Renal pelvis (tissue), 4 donors: Measurements from ENCODE around the gene PBXIP1. TPM values are rescaled to one million over a fixed set of nuclear protein-coding genes. Genes with fewer than 3 reads are reported as not detected.
A peak's percentile ranks its signal among the peaks of the same experiment; 100 is the strongest.
"Not testable (repeated sequence)": the region's sequence is repeated elsewhere in the genome, so short reads cannot be mapped to it uniquely, and the experiment has no call there.

ENCODE experiments used
- DNase-seq: peaks from one replicate; pipeline ENCODE4 v3.0.0-alpha.2; 2013
- polyA plus RNA-seq, 3 donors: library from polyadenylated mRNA; unstranded; fragments of 120-200 nt; gene quantifications; one replicate each; pipeline ENCODE4 v1.2.1, GENCODE V29; 2013; ENCODE audit not compliant: insufficient read length in 3 of 3

Gene PBXIP1
- polyA plus RNA-seq, 3 donors: 76.2 to 80.3 (median 76.6) TPM

GRCh38 chr1:154938604-154939399 is 17.1 kb downstream of the PBXIP1 start:
- DNase-seq: no peak

- no peak for DNase-seq
These were observed 17.9 kb downstream of the PBXIP1 start for GRCh38 chr1:154937988-154938386.

GRCh38 chr1:154937085-154937987 is 18.6 kb downstream of the PBXIP1 start:
- peak; percentile 95 for DNase-seq

GRCh38 chr1:154936555-154937084 is 19.3 kb downstream of the PBXIP1 start, which contains the start of gene PMVK:
PMVK (minus strand) TSS chr1:154936719; CDS start chr1:154936685, 34 bp downstream.
- peak; percentile 97 for DNase-seq

- no peak for DNase-seq
These were observed 19.9 kb downstream of the PBXIP1 start for GRCh38 chr1:154935749-154936554.

- DNase-seq: no peak
These were observed 21.4 kb downstream of the PBXIP1 start for GRCh38 chr1:154934358-154934948.

- no peak for DNase-seq
These were observed 23.9 kb downstream of the PBXIP1 start for GRCh38 chr1:154931940-154932487.

GRCh38 chr1:154926201-154926600 is 29.7 kb downstream of the PBXIP1 start:
- DNase-seq: no peak

- no peak for DNase-seq
These were observed 30.3 kb downstream of the PBXIP1 start for GRCh38 chr1:154925335-154926170.

GRCh38 chr1:154923695-154924094 is 32.2 kb downstream of the PBXIP1 start:
- DNase-seq: no peak

GRCh38 chr1:154913273-154913672 is 42.6 kb downstream of the PBXIP1 start:
- DNase-seq: no peak

GRCh38 chr1:154912755-154913154 is 43.1 kb downstream of the PBXIP1 start:
- DNase-seq: no peak

- no peak for DNase-seq
These were observed 44.0 kb downstream of the PBXIP1 start for GRCh38 chr1:154911691-154912550.

GRCh38 chr1:154910851-154911250 is 45.0 kb downstream of the PBXIP1 start:
- no peak for DNase-seq

GRCh38 chr1:154908937-154909336 is 47.0 kb downstream of the PBXIP1 start:
- no peak for DNase-seq

GRCh38 chr1:154908129-154908528 is 47.8 kb downstream of the PBXIP1 start:
- not testable (repeated sequence) for DNase-seq

GRCh38 chr1:154906621-154907081 is 49.2 kb downstream of the PBXIP1 start:
- DNase-seq: no peak

GRCh38 chr1:154902938-154903566 is 52.8 kb downstream of the PBXIP1 start:
- no peak for DNase-seq
